Stimulated activated naive B cell treated with anti-CD40 and anti-IgM and Interleukin-4, amounts not matched to agents 10 μg/mL and 1 μg/mL and 100 μg/mL, for 72 hours (primary cell): Measurements from ENCODE around the gene PCBD1.
"Not testable (repeated sequence)": the region's sequence is repeated elsewhere in the genome, so short reads cannot be mapped to it uniquely, and the experiment has no call there.

Experiments used
- ATAC-seq, 2 donors: fragments of 150-1000 bp; cut with Tn5 transposase; replicated peaks; 2 replicates each; pipeline ENCODE4 v1.10.0; 2021; ENCODE audit warnings: moderate library complexity in 1 of 2
- DNase-seq: peaks from one replicate; pipeline ENCODE4 v3.0.0; 2021
- H3K27ac Mint-ChIP-seq: one replicate; pipeline ENCODE4 v1.8.0; 2022; ENCODE audit warnings: mild to moderate bottlenecking, mixed read lengths
- H3K27me3 Mint-ChIP-seq, 2 donors: one replicate each; pipeline ENCODE4 v1.8.0; 2022; ENCODE audit warnings: mixed read lengths in 2 of 2
- H3K36me3 Mint-ChIP-seq, 2 donors: one replicate each; pipeline ENCODE4 v1.8.0; 2022; ENCODE audit warnings: mixed read lengths in 2 of 2, mild to moderate bottlenecking in 1 of 2
- H3K4me1 Mint-ChIP-seq, 2 donors: one replicate each; pipeline ENCODE4 v1.8.0; 2022; ENCODE audit warnings: mixed read lengths in 2 of 2, mild to moderate bottlenecking in 1 of 2
- H3K4me3 Mint-ChIP-seq, 2 donors: one replicate each; pipeline ENCODE4 v1.8.0; 2022; ENCODE audit warnings: mild to moderate bottlenecking in 2 of 2, mixed read lengths in 2 of 2, moderate library complexity in 1 of 2
- H3K9me3 Mint-ChIP-seq, 2 donors: one replicate each; pipeline ENCODE4 v1.8.0; 2022; ENCODE audit warnings: mixed read lengths in 2 of 2, mild to moderate bottlenecking in 1 of 2

The PCBD1 gene

DNA sequence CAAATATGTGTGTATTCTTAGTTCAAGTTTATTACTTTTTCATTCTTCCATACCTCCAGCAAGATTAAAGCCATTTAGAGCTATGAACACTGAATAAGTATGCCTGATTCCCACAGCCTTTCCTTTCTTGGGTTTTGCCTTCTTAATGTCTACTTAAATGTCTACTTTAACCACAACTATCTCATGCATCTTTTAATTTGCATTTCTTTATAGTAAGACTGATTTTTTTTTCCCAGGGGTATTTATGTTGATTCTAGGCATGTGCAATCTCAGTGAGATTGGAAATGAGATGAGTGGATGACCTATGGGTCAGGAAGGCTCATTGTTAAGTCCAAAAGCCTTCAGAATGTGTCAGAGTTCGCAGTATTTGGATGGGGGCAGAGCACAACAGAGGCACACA is 3.6 kb downstream of the PCBD1 start:
- no peak overlapping the region for H3K4me3 Mint-ChIP-seq
- no peaks in the 10 kb centered on the region for H3K27me3 Mint-ChIP-seq
- ATAC-seq: no peak
- peaks cover 25 to 37% of the 10 kb centered on the region in 2 donors for H3K36me3 Mint-ChIP-seq
- no peak for DNase-seq
- H3K4me1 Mint-ChIP-seq: peaks cover 14 to 32% of the 10 kb centered on the region in 2 donors
- no peaks in the 10 kb centered on the region for H3K9me3 Mint-ChIP-seq
- H3K27ac Mint-ChIP-seq: no peak overlapping the region

DNA sequence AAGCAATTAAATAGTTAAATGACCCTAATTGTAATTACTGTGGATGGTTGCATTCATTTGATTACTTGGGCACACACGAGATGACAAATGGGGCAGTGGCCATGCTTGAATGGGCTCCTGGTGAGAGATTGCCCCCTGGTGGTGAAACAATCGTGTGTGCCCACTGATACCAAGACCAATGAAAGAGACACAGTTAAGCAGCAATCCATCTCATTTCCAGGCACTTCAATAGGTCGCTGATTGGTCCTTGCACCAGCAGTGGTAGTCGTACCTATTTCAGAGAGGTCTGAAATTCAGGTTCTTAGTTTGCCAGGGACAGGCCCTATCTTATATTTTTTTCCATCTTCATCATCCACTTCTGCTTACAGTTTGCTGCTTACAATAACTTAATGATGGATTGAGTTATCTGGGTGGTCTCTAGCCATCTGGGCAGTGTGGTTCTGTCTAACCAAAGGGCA is 8.3 kb downstream of the PCBD1 start:
- Mint-ChIP-seq H3K4me3 (no peak overlapping the region), H3K27ac (peak overlapping the region; percentile 68), H3K4me1 (peaks cover 10 to 23% of the 10 kb centered on the region in 2 donors), H3K9me3 (no peaks in the 10 kb centered on the region), H3K36me3 (peaks cover 33 to 63% of the 10 kb centered on the region in 2 donors), H3K27me3 (no peaks in the 10 kb centered on the region)
- DNase-seq (peak; percentile 57), ATAC-seq (peak; percentile 95 to 98)

DNA sequence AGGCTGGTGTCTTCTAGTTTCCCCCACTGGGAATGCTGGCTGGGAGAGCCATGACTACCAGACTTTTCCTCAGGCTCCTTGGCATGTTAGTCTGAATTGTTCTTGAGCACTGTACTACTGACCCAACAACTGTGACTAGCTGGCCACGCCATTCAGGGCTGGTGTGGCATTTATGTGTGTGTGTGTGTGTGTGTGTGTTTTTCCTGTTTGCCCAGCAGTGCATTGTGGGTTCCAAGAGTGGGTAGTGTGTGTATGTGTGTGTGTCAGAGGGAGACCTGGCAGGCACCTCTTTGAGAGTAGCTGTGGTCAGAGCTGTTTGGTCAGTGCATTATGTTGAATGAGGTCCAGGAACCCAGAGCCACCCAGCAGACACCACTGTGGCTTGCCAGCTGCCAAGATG is 9.2 kb downstream of the PCBD1 start:
- ATAC-seq (no peak), DNase-seq (no peak)
- H3K9me3 Mint-ChIP-seq: no peaks in the 10 kb centered on the region
- H3K4me3 Mint-ChIP-seq: no peak overlapping the region
- no peak overlapping the region for H3K27ac Mint-ChIP-seq
- no peaks in the 10 kb centered on the region for H3K27me3 Mint-ChIP-seq
- peaks cover 28 to 58% of the 10 kb centered on the region in 2 donors for H3K36me3 Mint-ChIP-seq
- peaks cover 8 to 17% of the 10 kb centered on the region in 2 donors for H3K4me1 Mint-ChIP-seq

DNA sequence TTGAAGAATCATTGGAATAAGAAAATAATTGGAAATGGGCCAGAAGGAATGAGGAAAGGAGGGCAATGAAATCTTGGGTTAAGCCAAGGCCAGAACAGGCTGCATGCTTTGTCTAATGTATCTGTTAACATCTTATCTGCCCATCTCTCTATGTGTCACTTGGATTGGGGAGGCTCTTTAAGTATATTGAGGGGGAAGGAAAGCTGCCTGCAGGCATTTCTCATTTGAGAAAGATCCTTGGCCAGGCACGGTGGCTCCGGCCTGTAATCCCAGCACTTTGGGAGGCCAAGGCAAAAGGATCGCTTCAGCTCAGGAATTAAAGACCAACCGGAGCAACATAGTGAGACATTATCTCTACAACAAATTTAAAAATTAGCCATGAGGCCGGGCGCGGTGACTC is 14.3 kb downstream of the PCBD1 start:
- Mint-ChIP-seq H3K27ac (peak overlapping the region; percentile 57), H3K36me3 (peaks cover 36 to 66% of the 10 kb centered on the region in 2 donors), H3K4me1 (peaks cover 0 to 3% of the 10 kb centered on the region in 2 donors), H3K9me3 (no peaks in the 10 kb centered on the region), H3K4me3 (no peak overlapping the region), H3K27me3 (no peaks in the 10 kb centered on the region)
- DNase-seq (no peak), ATAC-seq (no peak)

DNA sequence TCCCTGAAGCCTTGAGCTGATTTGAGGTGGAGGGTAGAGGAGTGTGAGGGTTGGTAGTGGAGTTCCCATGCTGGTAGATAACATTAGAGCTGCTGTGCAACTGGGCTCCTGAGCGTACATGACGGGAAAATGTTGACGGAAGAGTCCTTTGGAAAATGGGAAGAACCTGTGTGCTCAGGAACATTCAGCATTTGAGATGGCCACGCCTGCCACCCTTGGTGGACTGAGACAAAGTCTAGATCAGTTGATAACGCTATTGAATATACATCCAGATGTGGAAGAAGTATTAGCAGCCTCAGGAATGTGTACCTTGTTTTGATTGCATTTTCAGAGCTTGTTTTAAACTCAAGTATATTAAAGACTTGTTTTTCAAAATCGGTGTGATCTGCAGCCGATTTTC is 16.1 kb downstream of the PCBD1 start:
- DNase-seq (no peak), ATAC-seq (no peak)
- Mint-ChIP-seq H3K4me3 (no peak overlapping the region), H3K9me3 (no peaks in the 10 kb centered on the region), H3K36me3 (peaks cover 38 to 61% of the 10 kb centered on the region in 2 donors), H3K4me1 (no peaks in the 10 kb centered on the region), H3K27me3 (no peaks in the 10 kb centered on the region), H3K27ac (no peak overlapping the region)

DNA sequence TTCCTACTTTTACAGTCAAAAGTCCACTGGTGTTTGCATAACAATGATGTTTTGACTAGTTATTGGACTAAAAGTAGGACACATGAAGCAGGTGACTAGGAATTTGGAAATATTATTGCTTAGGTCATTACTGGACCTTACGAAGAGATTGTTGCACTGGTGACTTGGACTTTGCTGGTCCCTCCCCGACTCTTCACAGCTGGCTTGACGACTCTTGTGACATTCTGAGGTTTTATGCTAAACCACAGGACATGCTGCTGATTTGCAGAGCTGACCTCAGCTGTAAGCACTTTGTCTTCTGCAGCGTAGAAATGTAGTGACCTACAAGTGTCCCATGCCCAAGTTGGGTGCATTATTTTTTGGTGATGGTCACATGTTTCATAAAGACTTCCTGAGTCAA is 21.9 kb downstream of the PCBD1 start:
- no peak overlapping the region for H3K4me3 Mint-ChIP-seq
- ATAC-seq (no peak), DNase-seq (no peak)
- H3K27ac Mint-ChIP-seq: no peak overlapping the region
- no peaks in the 10 kb centered on the region for H3K27me3 Mint-ChIP-seq
- H3K4me1 Mint-ChIP-seq: peaks cover 2 to 11% of the 10 kb centered on the region in 2 donors
- H3K9me3 Mint-ChIP-seq: peaks cover 0 to 2% of the 10 kb centered on the region in 2 donors
- peaks cover 50 to 64% of the 10 kb centered on the region in 2 donors for H3K36me3 Mint-ChIP-seq

DNA sequence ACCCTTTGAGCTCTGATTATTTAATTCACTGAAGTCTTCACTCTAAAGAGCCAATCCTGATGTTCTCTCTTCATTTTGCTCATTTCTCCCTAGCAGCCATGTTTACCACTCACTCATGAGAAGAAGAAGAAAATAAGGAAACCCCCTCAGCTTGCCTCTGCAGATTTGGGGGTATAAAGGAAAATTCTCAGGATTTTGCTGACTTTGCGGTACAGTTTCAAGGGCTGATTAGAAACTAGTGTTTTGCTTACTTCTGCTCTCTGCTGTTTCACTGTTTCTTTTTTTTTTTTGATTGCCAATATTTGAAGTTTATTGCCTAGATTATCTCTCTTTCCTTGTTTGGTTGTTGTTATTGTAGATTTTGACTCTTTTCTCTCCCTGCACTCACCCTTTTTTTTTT is 23.4 kb downstream of the PCBD1 start:
- Mint-ChIP-seq H3K27ac (no peak overlapping the region), H3K9me3 (peaks cover 0 to 2% of the 10 kb centered on the region in 2 donors), H3K27me3 (no peaks in the 10 kb centered on the region), H3K4me1 (peaks cover 2 to 11% of the 10 kb centered on the region in 2 donors), H3K36me3 (peaks cover 53 to 66% of the 10 kb centered on the region in 2 donors), H3K4me3 (no peak overlapping the region)
- DNase-seq (no peak), ATAC-seq (no peak)

DNA sequence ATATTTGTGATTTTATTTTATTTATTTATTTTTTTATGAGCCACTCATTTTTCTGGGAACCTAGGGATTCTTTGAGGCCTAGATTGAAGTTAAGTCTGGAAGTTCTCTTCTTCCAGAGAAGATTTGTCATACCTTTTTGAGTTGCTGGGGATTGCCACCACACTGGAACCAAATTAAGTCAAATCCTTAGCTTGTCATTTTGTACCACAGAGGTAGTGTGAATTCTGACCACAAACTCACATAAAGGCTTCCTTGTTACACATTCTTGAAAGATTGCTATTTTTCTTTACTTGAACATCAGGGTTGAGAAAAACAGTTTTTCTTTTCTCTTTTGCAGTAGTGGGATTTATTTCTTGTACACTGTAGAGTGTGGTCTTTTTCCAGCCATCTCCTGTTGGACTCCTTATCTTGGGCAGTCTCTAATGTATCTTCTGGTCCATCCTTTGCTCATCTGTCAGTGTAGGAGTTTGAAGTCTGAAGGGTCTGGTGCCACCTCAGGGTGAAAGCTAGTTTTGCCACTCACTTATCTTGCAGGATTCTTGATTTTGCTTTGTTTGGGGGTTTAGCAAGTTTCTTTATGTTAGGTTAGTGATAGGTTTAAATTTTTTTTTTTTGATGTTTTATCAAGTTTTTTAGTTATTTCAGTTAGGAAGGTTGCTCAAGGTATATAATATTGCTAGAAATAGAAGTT is 24.8 kb downstream of the PCBD1 start:
- peaks cover 2 to 11% of the 10 kb centered on the region in 2 donors for H3K4me1 Mint-ChIP-seq
- no peak for ATAC-seq
- peak overlapping the region; percentile 6 for H3K27ac Mint-ChIP-seq
- DNase-seq: no peak
- H3K9me3 Mint-ChIP-seq: peaks cover 0 to 2% of the 10 kb centered on the region in 2 donors
- H3K36me3 Mint-ChIP-seq: peaks cover 50 to 64% of the 10 kb centered on the region in 2 donors
- no peaks in the 10 kb centered on the region for H3K27me3 Mint-ChIP-seq
- no peak overlapping the region for H3K4me3 Mint-ChIP-seq

DNA sequence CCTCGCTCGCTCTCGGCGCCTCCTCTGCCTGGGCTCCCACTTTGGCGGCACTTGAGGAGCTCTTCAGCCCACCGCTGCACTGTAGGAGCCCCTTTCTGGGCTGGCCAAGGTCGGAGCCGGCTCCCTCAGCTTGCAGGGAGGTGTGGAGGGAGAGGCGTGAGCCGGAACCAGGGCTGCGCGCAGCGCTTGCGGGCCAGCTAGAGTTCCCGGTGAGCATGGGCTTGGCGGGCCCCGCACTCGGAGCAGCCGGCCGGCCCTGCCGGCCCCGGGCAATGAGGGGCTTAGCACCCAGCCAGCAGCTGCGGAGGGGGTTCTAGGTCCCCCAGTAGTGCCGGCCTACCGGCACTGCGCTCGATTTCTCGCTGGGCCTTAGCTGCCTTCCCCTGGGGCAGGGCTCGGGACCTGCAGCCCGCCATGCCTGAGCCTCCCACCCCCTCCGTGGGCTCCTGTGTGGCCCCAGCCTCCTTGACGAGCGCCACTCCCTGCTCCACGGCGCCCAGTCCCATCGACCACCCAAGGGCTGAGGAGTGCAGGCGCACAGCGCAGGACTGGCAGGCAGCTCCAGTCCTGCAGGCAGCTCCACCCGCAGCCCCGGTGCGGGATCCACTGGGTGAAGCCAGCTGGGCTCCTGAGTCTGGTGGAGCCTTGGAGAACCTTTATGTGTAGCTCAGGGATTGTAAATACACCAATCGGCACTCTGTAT is 26.7 kb downstream of the PCBD1 start:
- H3K9me3 Mint-ChIP-seq, H3K27ac Mint-ChIP-seq, H3K27me3 Mint-ChIP-seq, ATAC-seq, DNase-seq, H3K4me3 Mint-ChIP-seq: not testable (repeated sequence)
- peaks cover 53 to 67% of the 10 kb centered on the region in 2 donors for H3K36me3 Mint-ChIP-seq
- H3K4me1 Mint-ChIP-seq: peaks cover 2 to 15% of the 10 kb centered on the region in 2 donors

DNA sequence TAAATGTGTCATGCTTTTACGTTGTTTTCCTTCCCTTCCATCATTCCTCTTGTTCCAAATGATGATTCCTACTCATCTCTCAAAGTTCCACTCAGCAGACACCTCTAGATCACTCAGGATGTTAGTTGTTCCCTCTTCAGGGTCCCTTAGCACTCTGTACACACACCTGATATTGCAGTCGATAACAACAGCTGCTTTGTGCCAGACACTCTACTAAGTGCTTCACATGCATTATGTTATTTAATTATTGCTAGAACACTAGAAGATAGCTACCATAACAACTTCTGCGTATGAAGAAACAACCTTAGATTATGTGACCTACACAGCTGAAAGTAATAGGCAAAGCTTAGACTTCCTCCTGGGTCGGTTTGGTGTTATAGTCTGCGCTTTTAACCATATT is 29.6 kb downstream of the PCBD1 start:
- Mint-ChIP-seq H3K9me3 (peaks cover 0 to 2% of the 10 kb centered on the region in 2 donors), H3K27ac (no peak overlapping the region), H3K36me3 (peaks cover 36 to 44% of the 10 kb centered on the region in 2 donors)

DNA sequence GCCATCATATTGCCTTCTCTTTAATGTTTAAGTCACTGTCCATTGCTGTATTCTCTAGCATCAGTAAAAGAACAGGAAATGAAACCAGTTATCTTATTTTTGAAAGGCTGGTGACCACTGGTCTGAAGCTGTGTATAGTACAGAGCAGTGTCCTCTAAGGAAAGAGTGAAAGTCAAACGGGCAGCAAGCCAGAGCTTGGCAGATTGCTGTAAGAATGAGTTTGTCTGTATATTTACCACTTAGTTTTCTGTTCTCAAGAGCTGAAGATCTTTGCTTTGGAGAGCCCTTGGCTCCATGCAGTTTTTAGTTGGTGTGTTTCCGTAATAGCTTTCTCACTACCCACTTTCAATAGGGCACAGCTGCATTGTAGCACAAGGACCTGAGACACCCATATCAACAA is 31.9 kb downstream of the PCBD1 start:
- Mint-ChIP-seq H3K27ac (no peak overlapping the region), H3K9me3 (no peaks in the 10 kb centered on the region), H3K4me3 (no peak overlapping the region), H3K27me3 (no peaks in the 10 kb centered on the region), H3K36me3 (peaks cover 28 to 50% of the 10 kb centered on the region in 2 donors), H3K4me1 (peaks cover 10 to 19% of the 10 kb centered on the region in 2 donors)
- ATAC-seq (peak in 1 of 2 donors; percentile 56), DNase-seq (no peak)

More for the DNA sequence above, 29.6 kb downstream of the PCBD1 start:
- Mint-ChIP-seq H3K27me3 (no peaks in the 10 kb centered on the region), H3K4me1 (peaks cover 2 to 12% of the 10 kb centered on the region in 2 donors), H3K4me3 (no peak overlapping the region)
- no peak for DNase-seq
- no peak for ATAC-seq

DNA sequence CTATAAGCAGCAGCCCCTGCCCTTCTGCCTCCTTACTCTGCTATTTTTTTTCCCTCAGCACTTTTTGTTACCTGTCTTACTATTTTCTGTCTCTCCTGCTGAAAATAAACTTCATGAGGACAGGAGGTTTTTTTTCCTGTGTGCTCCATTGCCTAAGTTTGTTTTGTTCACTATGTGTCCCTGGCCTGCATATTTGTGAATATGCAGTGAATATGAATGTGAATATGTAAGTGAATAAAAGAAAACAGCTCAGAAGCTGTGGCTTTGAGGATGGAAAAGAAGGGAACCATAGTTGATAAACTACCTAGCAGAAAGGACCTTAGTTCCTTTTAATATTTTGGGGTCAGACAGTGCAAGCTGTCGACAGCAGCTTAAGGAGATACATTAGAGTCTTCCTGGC is 34.9 kb downstream of the PCBD1 start:
- Mint-ChIP-seq H3K27ac (no peak overlapping the region), H3K27me3 (no peaks in the 10 kb centered on the region), H3K4me1 (peaks cover 13 to 24% of the 10 kb centered on the region in 2 donors), H3K9me3 (no peaks in the 10 kb centered on the region), H3K4me3 (no peak overlapping the region), H3K36me3 (peaks cover 29 to 51% of the 10 kb centered on the region in 2 donors)
- DNase-seq (no peak), ATAC-seq (no peak)

DNA sequence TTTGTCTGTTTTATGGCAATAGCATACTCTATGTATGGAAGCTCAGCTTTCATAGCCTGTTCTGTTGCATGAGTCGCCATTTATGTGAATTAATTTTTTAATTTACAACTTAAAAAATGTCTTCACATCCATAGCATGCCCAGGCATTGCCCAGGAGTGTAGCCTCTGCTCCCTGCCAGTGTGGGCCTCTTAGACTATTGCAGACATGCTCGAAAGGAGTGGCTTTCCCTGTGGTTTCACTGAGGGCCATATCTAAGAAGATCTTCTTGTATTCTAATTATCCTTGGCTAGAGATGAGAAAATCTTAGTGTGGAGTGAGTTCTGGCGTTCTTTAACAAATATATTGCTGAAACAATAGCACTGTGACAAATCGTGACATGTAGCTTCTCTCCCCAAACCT is 35.3 kb downstream of the PCBD1 start:
- Mint-ChIP-seq H3K4me3 (no peak overlapping the region), H3K27me3 (no peaks in the 10 kb centered on the region), H3K27ac (no peak overlapping the region), H3K4me1 (peaks cover 13 to 24% of the 10 kb centered on the region in 2 donors), H3K36me3 (peaks cover 29 to 50% of the 10 kb centered on the region in 2 donors), H3K9me3 (no peaks in the 10 kb centered on the region)
- ATAC-seq (no peak), DNase-seq (no peak)

DNA sequence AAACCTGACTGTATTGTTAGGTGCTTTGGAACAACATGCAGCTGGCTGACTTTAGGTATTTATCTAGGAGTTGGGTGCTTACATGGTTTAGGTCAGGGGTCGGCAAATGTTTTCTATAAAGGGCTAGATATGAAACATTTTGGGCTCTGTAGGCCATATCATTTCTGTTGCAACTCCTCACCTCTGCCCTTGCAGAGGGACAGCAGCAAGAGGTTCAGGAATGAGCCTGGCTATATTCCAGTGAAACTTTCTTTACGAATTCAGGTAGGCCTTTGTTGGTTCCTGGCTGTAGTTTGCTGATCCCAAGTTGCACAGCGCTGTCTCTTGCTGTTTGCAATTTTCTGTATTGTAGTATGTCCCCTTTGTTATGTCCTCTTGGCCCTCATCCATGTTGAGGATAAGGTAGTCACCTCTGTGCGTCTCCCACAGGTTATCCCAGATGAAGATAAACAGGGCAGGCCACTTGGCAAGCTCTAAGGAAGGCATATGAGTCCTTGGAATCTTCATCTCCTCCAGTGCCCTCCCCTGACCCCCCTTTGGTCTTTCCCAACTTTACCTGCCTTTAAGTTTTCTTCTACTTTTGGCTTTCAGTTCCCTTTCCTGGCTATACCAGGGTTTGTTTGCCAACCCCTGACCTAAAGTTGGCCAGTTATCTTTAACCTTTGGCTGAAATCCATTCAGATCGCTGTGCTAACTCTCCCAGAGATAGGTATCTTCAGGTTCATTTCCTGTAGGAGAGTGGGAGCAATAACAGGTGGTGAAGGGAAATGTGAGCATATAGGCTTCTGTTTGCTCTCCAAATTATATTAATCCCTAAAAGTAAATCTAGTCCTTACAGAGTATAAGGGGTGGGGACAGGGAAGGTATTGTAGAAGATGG is 36.5 kb downstream of the PCBD1 start:
- H3K36me3 Mint-ChIP-seq: peaks cover 26 to 50% of the 10 kb centered on the region in 2 donors
- H3K27me3 Mint-ChIP-seq: no peaks in the 10 kb centered on the region
- no peak overlapping the region for H3K4me3 Mint-ChIP-seq
- H3K27ac Mint-ChIP-seq: peak overlapping the region; percentile 20
- no peaks in the 10 kb centered on the region for H3K9me3 Mint-ChIP-seq
- no peak for DNase-seq
- no peak for ATAC-seq
- peaks cover 15 to 31% of the 10 kb centered on the region in 2 donors for H3K4me1 Mint-ChIP-seq
